Activated T-cell treated with anti-CD3 and anti-CD28 coated beads, Interleukin-2, amount 50 U/mL, for 24 hours (primary cell): ENCODE measurements around the gene PRMT3.

Experiments
- DNase-seq: peaks from one replicate; pipeline ENCODE4 v3.0.0-alpha.2; 2020
- H3K27ac Mint-ChIP-seq: 2 replicates; pipeline ENCODE4 v1.8.0; 2020; ENCODE audit warnings: mild to moderate bottlenecking, mixed read lengths
- H3K27me3 Mint-ChIP-seq: 2 replicates; pipeline ENCODE4 v1.8.0; 2020; ENCODE audit warnings: mixed read lengths
- H3K36me3 Mint-ChIP-seq: 2 replicates; pipeline ENCODE4 v1.8.0; 2020; ENCODE audit warnings: low read depth, mixed read lengths
- H3K4me1 Mint-ChIP-seq: 2 replicates; pipeline ENCODE4 v1.8.0; 2020; ENCODE audit warnings: low read depth, mixed read lengths
- H3K4me3 Mint-ChIP-seq: 2 replicates; pipeline ENCODE4 v1.8.0; 2020; ENCODE audit warnings: mild to moderate bottlenecking, moderate library complexity, mixed read lengths
- H3K9me3 Mint-ChIP-seq: 2 replicates; pipeline ENCODE4 v1.8.0; 2020; ENCODE audit warnings: mixed read lengths

PRMT3 gene

GRCh38 chr11:20407344-20407743, 19.8 kb downstream of the PRMT3 start:
- Mint-ChIP-seq H3K4me3 (no peak overlapping the region), H3K4me1 (peaks cover 3% of the 10 kb centered on the region), H3K27ac (no peak overlapping the region), H3K36me3 (peaks cover 80% of the 10 kb centered on the region), H3K9me3 (no peaks in the 10 kb centered on the region), H3K27me3 (no peaks in the 10 kb centered on the region)
- DNase-seq, result no peak

- H3K9me3 Mint-ChIP-seq, result no peaks in the 10 kb centered on the region
- peaks cover 28% of the 10 kb centered on the region for H3K4me1 Mint-ChIP-seq
- H3K36me3 Mint-ChIP-seq, result peaks cover 99% of the 10 kb centered on the region
- H3K27me3 Mint-ChIP-seq, result no peaks in the 10 kb centered on the region
- H3K4me3 Mint-ChIP-seq, result no peak overlapping the region
- peak overlapping the region; percentile 3 for H3K27ac Mint-ChIP-seq
- no peak for DNase-seq
These were observed 27.9 kb downstream of the PRMT3 start for GRCh38 chr11:20415432-20415831.

- no peak for DNase-seq
- Mint-ChIP-seq H3K27ac (no peak overlapping the region), H3K9me3 (no peaks in the 10 kb centered on the region), H3K27me3 (no peaks in the 10 kb centered on the region), H3K4me3 (no peak overlapping the region), H3K36me3 (peaks cover 99% of the 10 kb centered on the region), H3K4me1 (peaks cover 38% of the 10 kb centered on the region)
These were observed 30.3 kb downstream of the PRMT3 start for GRCh38 chr11:20417771-20418170.

GRCh38 chr11:20421946-20422345, 34.4 kb downstream of the PRMT3 start:
- Mint-ChIP-seq H3K27ac (peak overlapping the region; percentile 44), H3K4me1 (peaks cover 23% of the 10 kb centered on the region), H3K27me3 (no peaks in the 10 kb centered on the region), H3K9me3 (no peaks in the 10 kb centered on the region), H3K4me3 (no peak overlapping the region), H3K36me3 (peaks cover 95% of the 10 kb centered on the region)
- DNase-seq, result no peak

- no peaks in the 10 kb centered on the region for H3K9me3 Mint-ChIP-seq
- no peak overlapping the region for H3K27ac Mint-ChIP-seq
- H3K36me3 Mint-ChIP-seq, result peaks cover 84% of the 10 kb centered on the region
- peaks cover 7% of the 10 kb centered on the region for H3K4me1 Mint-ChIP-seq
- DNase-seq, result no peak
- H3K27me3 Mint-ChIP-seq, result no peaks in the 10 kb centered on the region
- no peak overlapping the region for H3K4me3 Mint-ChIP-seq
These were observed 41.7 kb downstream of the PRMT3 start for GRCh38 chr11:20429216-20429615.

- Mint-ChIP-seq H3K27me3 (no peaks in the 10 kb centered on the region), H3K4me1 (peaks cover 12% of the 10 kb centered on the region), H3K36me3 (peaks cover 79% of the 10 kb centered on the region), H3K9me3 (no peaks in the 10 kb centered on the region), H3K4me3 (no peak overlapping the region), H3K27ac (no peak overlapping the region)
- DNase-seq, result no peak
These were observed 51.1 kb downstream of the PRMT3 start for GRCh38 chr11:20438637-20439036.

- Mint-ChIP-seq H3K27ac (no peak overlapping the region), H3K4me1 (peaks cover 2% of the 10 kb centered on the region), H3K4me3 (no peak overlapping the region), H3K36me3 (peaks cover 59% of the 10 kb centered on the region), H3K27me3 (no peaks in the 10 kb centered on the region), H3K9me3 (no peaks in the 10 kb centered on the region)
- no peak for DNase-seq
These were observed 56.1 kb downstream of the PRMT3 start for GRCh38 chr11:20443596-20443995.

GRCh38 chr11:20444535-20444934, 57.0 kb downstream of the PRMT3 start:
- DNase-seq, result no peak
- no peaks in the 10 kb centered on the region for H3K4me1 Mint-ChIP-seq
- H3K27me3 Mint-ChIP-seq, result no peaks in the 10 kb centered on the region
- peaks cover 59% of the 10 kb centered on the region for H3K36me3 Mint-ChIP-seq
- no peaks in the 10 kb centered on the region for H3K9me3 Mint-ChIP-seq
- H3K27ac Mint-ChIP-seq, result no peak overlapping the region
- H3K4me3 Mint-ChIP-seq, result no peak overlapping the region

- H3K4me3 Mint-ChIP-seq, result no peak overlapping the region
- DNase-seq, result no peak
- H3K9me3 Mint-ChIP-seq, result no peaks in the 10 kb centered on the region
- peaks cover 72% of the 10 kb centered on the region for H3K36me3 Mint-ChIP-seq
- no peak overlapping the region for H3K27ac Mint-ChIP-seq
- peaks cover 4% of the 10 kb centered on the region for H3K4me1 Mint-ChIP-seq
- H3K27me3 Mint-ChIP-seq, result no peaks in the 10 kb centered on the region
These were observed 61.3 kb downstream of the PRMT3 start for GRCh38 chr11:20448834-20449233.

GRCh38 chr11:20450829-20451228, 63.3 kb downstream of the PRMT3 start:
- H3K27me3 Mint-ChIP-seq, result no peaks in the 10 kb centered on the region
- DNase-seq, result no peak
- H3K9me3 Mint-ChIP-seq, result no peaks in the 10 kb centered on the region
- peaks cover 4% of the 10 kb centered on the region for H3K4me1 Mint-ChIP-seq
- H3K27ac Mint-ChIP-seq, result no peak overlapping the region
- peaks cover 86% of the 10 kb centered on the region for H3K36me3 Mint-ChIP-seq
- H3K4me3 Mint-ChIP-seq, result no peak overlapping the region

GRCh38 chr11:20451568-20451967, 64.1 kb downstream of the PRMT3 start:
- no peaks in the 10 kb centered on the region for H3K9me3 Mint-ChIP-seq
- H3K36me3 Mint-ChIP-seq, result peaks cover 88% of the 10 kb centered on the region
- peaks cover 4% of the 10 kb centered on the region for H3K4me1 Mint-ChIP-seq
- H3K4me3 Mint-ChIP-seq, result no peak overlapping the region
- no peak for DNase-seq
- no peaks in the 10 kb centered on the region for H3K27me3 Mint-ChIP-seq
- H3K27ac Mint-ChIP-seq, result no peak overlapping the region

- H3K9me3 Mint-ChIP-seq, result no peaks in the 10 kb centered on the region
- H3K4me3 Mint-ChIP-seq, result no peak overlapping the region
- peaks cover 85% of the 10 kb centered on the region for H3K36me3 Mint-ChIP-seq
- DNase-seq, result no peak
- peaks cover 4% of the 10 kb centered on the region for H3K4me1 Mint-ChIP-seq
- H3K27me3 Mint-ChIP-seq, result no peaks in the 10 kb centered on the region
- H3K27ac Mint-ChIP-seq, result no peak overlapping the region
These were observed 65.1 kb downstream of the PRMT3 start for GRCh38 chr11:20452585-20452984.

GRCh38 chr11:20453657-20454316, 66.3 kb downstream of the PRMT3 start:
- Mint-ChIP-seq H3K9me3 (no peaks in the 10 kb centered on the region), H3K4me3 (no peak overlapping the region), H3K36me3 (peaks cover 86% of the 10 kb centered on the region), H3K4me1 (peaks cover 4% of the 10 kb centered on the region), H3K27ac (no peak overlapping the region), H3K27me3 (no peaks in the 10 kb centered on the region)
- no peak for DNase-seq

GRCh38 chr11:20457001-20457799, 69.7 kb downstream of the PRMT3 start:
- no peaks in the 10 kb centered on the region for H3K9me3 Mint-ChIP-seq
- H3K36me3 Mint-ChIP-seq, result peaks cover 88% of the 10 kb centered on the region
- DNase-seq, result no peak
- no peaks in the 10 kb centered on the region for H3K27me3 Mint-ChIP-seq
- H3K27ac Mint-ChIP-seq, result no peak overlapping the region
- no peak overlapping the region for H3K4me3 Mint-ChIP-seq
- H3K4me1 Mint-ChIP-seq, result no peaks in the 10 kb centered on the region

- Mint-ChIP-seq H3K9me3 (no peaks in the 10 kb centered on the region), H3K27me3 (no peaks in the 10 kb centered on the region), H3K4me3 (no peak overlapping the region), H3K36me3 (peaks cover 88% of the 10 kb centered on the region), H3K27ac (no peak overlapping the region), H3K4me1 (no peaks in the 10 kb centered on the region)
- DNase-seq, result no peak
These were observed 70.6 kb downstream of the PRMT3 start for GRCh38 chr11:20457934-20458680.
